GM12865 (cell line): Measurements from ENCODE around the gene SESN3.

Experiments used
- DNase-seq: peaks from one replicate; pipeline ENCODE4 v3.0.0; 2010; ENCODE audit warnings: low read depth
- H3K4me3 ChIP-seq: 2 replicates; pipeline ENCODE4 v1.5.1; 2011; ENCODE audit warnings: mild to moderate bottlenecking, low read depth, low read length, control low read depth
- TF ChIP-seq, protein P1 (sequence below): IDR thresholded peaks from 2 replicates; pipeline ENCODE4 v1.5.1; 2011; ENCODE audit warnings: low read length, control low read depth, low read depth, inconsistent platforms; ENCODE audit not compliant: insufficient read depth; ENCODE audit errors: missing control alignments

SESN3 gene

DNA sequence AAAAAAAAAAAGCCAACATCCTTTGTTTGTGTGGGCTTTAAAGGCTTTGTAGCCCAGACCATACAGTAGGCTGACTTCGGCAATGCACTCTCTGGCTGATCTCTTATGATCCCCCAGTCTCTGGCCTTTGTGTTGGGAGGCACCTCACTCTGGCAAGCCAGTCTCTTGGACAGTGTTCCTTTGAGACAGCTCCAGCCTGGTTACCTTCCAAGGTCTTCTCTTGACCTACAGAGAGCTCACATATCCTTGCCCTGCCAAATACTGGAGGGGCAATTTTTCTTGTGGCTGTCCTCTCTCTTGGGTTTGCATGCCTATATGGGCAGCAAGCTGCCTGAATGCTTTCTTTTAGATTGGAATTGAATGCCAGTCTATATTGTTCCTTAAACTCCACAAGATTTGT is 69.8 kb downstream of the SESN3 start:
- TF ChIP-seq, protein P1, sequence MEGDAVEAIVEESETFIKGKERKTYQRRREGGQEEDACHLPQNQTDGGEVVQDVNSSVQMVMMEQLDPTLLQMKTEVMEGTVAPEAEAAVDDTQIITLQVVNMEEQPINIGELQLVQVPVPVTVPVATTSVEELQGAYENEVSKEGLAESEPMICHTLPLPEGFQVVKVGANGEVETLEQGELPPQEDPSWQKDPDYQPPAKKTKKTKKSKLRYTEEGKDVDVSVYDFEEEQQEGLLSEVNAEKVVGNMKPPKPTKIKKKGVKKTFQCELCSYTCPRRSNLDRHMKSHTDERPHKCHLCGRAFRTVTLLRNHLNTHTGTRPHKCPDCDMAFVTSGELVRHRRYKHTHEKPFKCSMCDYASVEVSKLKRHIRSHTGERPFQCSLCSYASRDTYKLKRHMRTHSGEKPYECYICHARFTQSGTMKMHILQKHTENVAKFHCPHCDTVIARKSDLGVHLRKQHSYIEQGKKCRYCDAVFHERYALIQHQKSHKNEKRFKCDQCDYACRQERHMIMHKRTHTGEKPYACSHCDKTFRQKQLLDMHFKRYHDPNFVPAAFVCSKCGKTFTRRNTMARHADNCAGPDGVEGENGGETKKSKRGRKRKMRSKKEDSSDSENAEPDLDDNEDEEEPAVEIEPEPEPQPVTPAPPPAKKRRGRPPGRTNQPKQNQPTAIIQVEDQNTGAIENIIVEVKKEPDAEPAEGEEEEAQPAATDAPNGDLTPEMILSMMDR: no peak
- H3K4me3 ChIP-seq: no peak overlapping the region
- DNase-seq: no peak

DNA sequence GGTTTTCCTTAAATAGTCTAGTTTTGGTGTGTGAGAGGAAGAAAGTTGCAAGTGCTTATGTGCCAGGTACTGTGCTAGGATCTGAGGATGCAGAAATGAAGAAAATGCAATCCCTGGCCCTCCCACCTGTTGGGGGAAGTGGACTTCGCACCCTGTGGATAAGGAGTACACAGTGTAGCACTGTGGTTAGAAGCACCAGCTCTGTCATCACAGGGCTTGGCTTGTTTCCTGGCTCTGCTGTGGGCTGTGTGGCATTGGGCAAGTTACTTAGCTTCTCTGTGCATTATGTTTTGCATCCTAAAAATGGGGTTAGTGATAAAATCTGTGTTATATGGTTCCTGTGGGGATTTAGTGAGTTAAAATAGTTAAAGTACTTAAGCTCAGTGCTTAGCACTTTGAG is 73.2 kb downstream of the SESN3 start:
- no peak overlapping the region for H3K4me3 ChIP-seq
- TF ChIP-seq, protein P1: no peak
- DNase-seq: no peak

DNA sequence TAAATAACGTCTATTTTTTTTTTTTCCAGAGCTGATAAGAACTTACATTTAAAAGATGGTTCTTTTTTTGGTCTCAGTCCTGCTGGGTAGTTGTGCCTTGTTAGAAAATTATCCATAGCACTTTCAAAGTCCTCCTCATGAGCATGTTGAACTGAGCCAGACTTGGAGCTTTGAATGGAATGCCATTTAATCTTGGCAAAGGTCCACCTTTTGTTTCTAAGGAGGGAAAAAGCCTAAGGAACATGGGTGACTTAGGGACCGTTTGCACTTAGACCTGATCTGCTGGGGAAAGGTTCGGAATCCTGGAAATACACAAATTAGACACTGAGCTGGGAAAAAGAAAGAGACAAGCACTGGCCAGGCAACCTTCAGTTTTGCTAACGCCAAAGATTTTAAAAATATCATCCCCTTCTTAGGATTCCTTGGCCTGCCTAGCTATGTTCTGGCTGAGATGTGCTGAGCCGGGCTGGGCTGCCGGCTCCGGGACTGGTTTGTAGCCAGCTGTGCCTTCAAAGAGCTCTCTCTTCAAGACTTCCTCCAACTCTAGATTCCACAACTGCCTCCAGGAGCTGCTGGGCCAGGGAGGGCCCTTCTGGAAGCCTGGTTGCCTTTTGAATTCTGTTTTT is 74.0 kb downstream of the SESN3 start:
- TF ChIP-seq, protein P1: no peak
- no peak overlapping the region for H3K4me3 ChIP-seq
- no peak for DNase-seq

DNA sequence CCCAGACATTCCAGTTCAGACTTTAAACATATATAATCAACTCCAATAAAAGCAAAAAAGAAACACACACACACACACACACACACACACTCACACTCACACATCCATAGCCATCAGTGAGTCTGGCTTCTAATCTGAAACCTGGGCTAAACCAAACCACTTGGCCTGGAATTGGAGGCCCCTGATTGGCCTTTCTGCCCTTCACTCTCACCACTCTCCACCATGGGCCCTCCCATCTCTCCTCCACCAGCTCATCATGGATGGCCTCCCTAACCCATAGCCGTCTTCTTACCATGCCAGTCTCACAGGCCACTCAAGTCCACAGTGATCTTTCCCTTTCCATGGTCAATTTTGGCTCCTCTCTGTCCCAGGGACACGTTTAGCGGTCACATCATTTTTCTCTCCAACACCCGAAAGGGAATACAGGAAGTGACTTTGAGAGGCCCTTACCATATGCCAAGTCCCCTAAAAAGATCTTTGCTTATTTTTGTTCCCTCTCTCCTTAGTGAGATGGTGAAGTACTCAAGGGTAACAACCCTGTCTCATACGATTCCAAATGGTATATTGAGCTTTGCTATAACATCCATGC is 74.8 kb downstream of the SESN3 start:
- no peak for DNase-seq
- TF ChIP-seq, protein P1: no peak
- H3K4me3 ChIP-seq: no peak overlapping the region

DNA sequence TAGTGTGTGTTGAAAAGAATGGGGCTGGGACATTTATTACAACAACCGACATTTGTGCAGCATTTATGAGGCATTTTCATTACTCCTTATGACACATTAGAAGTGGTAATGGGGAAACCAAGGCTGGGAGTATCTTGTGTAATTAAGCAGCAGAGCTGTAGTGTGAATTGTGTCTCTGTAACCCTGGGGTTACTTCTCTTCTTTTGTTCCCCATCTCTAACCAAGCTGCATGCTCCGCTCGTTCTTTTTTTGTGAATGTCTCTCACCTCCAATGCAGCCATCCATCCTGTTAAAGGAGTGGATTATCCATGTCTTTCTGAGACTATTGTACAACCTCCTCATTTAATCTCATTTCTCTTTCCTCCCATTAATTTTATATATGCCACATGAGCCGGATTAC is 75.6 kb downstream of the SESN3 start:
- DNase-seq: no peak
- H3K4me3 ChIP-seq: no peak overlapping the region
- TF ChIP-seq, protein P1: no peak

DNA sequence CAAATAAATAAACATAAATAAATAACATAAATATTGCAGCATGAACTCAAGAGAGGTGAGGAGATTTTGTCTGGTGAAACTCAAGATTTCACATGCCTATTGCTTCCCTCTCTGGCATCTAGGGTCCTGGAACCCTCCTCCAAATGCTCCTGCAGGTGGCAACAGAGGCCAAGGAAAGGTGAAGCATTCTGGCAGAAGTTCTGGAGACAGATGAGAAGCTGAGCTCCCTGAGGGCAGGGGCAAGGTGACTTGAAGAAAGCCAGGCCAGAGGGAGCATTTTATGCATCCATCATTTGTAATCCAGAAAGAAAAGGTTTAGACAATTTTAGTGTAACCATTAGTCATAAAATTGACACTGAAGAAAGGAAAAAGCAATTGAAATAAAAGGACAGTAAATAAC is 76.5 kb downstream of the SESN3 start:
- no peak overlapping the region for H3K4me3 ChIP-seq
- DNase-seq: peak; percentile 74
- TF ChIP-seq, protein P1: peak; percentile 60

DNA sequence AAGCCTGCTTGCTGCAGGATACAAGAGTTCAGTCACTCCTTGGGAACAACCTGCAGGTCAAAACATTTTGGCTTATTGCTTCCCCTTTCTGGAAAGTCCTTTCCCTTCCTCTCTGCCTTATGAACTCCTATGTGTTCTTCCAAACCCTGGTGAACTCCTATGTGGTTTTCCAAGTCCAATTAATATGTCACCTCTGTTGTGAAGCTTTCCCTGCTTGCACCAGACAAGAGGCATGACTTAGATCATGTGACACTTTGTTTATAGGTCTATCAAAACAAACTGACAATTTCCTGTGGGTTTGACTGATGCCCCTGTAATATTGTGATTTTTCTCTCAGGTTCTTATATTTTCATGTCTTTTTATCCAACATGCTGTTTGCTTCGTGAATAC is 77.2 kb downstream of the SESN3 start:
- TF ChIP-seq, protein P1: no peak
- H3K4me3 ChIP-seq: no peak overlapping the region
- no peak for DNase-seq
